HEK293 (cell line): Measurements from ENCODE around the gene YOD1.

ENCODE experiments used
- CTCF ChIA-PET: fragments of 350-600 bp; formaldehyde crosslinking; extraction: SDS; loops from one replicate; lab custom pipeline; 2021; ENCODE audit warnings: antibody characterized with exemption; lab: Yijun Ruan, JAX
- POLR2A ChIA-PET: fragments of 300-600 bp; formaldehyde crosslinking; extraction: SDS; loops from one replicate; lab custom pipeline; 2020; ENCODE audit warnings: antibody characterized with exemption, inconsistent platforms; lab: Yijun Ruan, JAX
- H3K27ac ChIP-seq: fragments of 200-500 bp; sonication (Bioruptor generic); 2 replicates; pipeline ENCODE4 v1.5.1; 2014; ENCODE audit warnings: low read depth, low read length, control low read depth, inconsistent platforms; ENCODE audit errors: extremely low read depth
- H3K36me3 ChIP-seq, 2 experiments: fragments of 200-500 bp in 1 of 2; sonication (Bioruptor generic) in 1 of 2; 1 replicate in 1 of 2; 2 replicates in 1 of 2; pipeline ENCODE4 v1.5.1; 2014 to 2017; ENCODE audit warnings: inconsistent platforms in 2 of 2, low read length in 2 of 2; ENCODE audit not compliant: control insufficient read depth in 2 of 2, insufficient read depth in 1 of 2
- H3K4me1 ChIP-seq: fragments of 200-500 bp; sonication (Bioruptor generic); 2 replicates; pipeline ENCODE4 v1.5.1; 2014; ENCODE audit warnings: mild to moderate bottlenecking, low read length, inconsistent platforms; ENCODE audit not compliant: control insufficient read depth, insufficient read depth
- H3K4me3 ChIP-seq: 2 replicates; pipeline ENCODE4 v1.5.1; 2011; ENCODE audit warnings: low read depth, mild to moderate bottlenecking, control low read depth, low read length, moderate library complexity
- H3K9me3 ChIP-seq: fragments of 200-500 bp; sonication (Bioruptor generic); 2 replicates; pipeline ENCODE4 v1.5.1; 2014; ENCODE audit warnings: low read depth, low read length, inconsistent platforms; ENCODE audit not compliant: control insufficient read depth, insufficient read depth
- EGR2 ChIP-seq: fragments of 450-650 bp; formaldehyde crosslinking; IDR thresholded peaks from 2 replicates; pipeline ENCODE4 v1.5.1; 2016; ENCODE audit warnings: low read depth, missing biosample characterization, missing genetic modification characterization
- KLF16 ChIP-seq: fragments of 450-650 bp; formaldehyde crosslinking; IDR thresholded peaks from 2 replicates; pipeline ENCODE4 v1.5.1; 2017; ENCODE audit warnings: missing biosample characterization, missing genetic modification characterization
- PRDM10 ChIP-seq: fragments of 450-650 bp; formaldehyde crosslinking; IDR thresholded peaks from 2 replicates; pipeline ENCODE4 v1.5.1; 2016; ENCODE audit warnings: missing biosample characterization, missing genetic modification characterization
- PRDM4 ChIP-seq: fragments of 450-650 bp; formaldehyde crosslinking; IDR thresholded peaks from 2 replicates; pipeline ENCODE4 v1.5.1; 2017; ENCODE audit warnings: missing biosample characterization, missing genetic modification characterization
- SP7 ChIP-seq: fragments of 450-650 bp; formaldehyde crosslinking; IDR thresholded peaks from 2 replicates; pipeline ENCODE4 v1.5.1; 2016; ENCODE audit warnings: missing biosample characterization, missing genetic modification characterization
- YY2 ChIP-seq: fragments of 450-650 bp; formaldehyde crosslinking; IDR thresholded peaks from 2 replicates; pipeline ENCODE4 v1.5.1; 2016; ENCODE audit warnings: missing biosample characterization, missing genetic modification characterization
- ZBTB10 ChIP-seq: fragments of 450-650 bp; formaldehyde crosslinking; IDR thresholded peaks from 2 replicates; pipeline ENCODE4 v1.5.1; 2016; ENCODE audit warnings: missing biosample characterization, missing genetic modification characterization
- ZBTB44 ChIP-seq: fragments of 450-650 bp; IDR thresholded peaks from 2 replicates; pipeline ENCODE4 v1.5.1; 2018; ENCODE audit warnings: missing biosample characterization, mild to moderate bottlenecking, missing genetic modification characterization
- ZEB2 ChIP-seq: fragments of 450-650 bp; formaldehyde crosslinking; IDR thresholded peaks from 2 replicates; pipeline ENCODE4 v1.5.1; 2016; ENCODE audit warnings: missing biosample characterization, missing genetic modification characterization
- ZIC2 ChIP-seq: fragments of 450-650 bp; formaldehyde crosslinking; IDR thresholded peaks from 2 replicates; pipeline ENCODE4 v1.5.1; 2016; ENCODE audit warnings: missing biosample characterization, missing genetic modification characterization
- ZNF114 ChIP-seq: fragments of 450-650 bp; formaldehyde crosslinking; IDR thresholded peaks from 2 replicates; pipeline ENCODE4 v1.5.0; 2017; ENCODE audit warnings: missing biosample characterization, missing genetic modification characterization
- ZNF138 ChIP-seq: fragments of 450-650 bp; formaldehyde crosslinking; IDR thresholded peaks from 2 replicates; pipeline ENCODE4 v1.5.1; 2016; ENCODE audit warnings: missing biosample characterization, missing genetic modification characterization, borderline replicate concordance
- ZNF169 ChIP-seq: fragments of 450-650 bp; formaldehyde crosslinking; IDR thresholded peaks from 2 replicates; pipeline ENCODE4 v1.5.1; 2016; ENCODE audit warnings: missing biosample characterization, missing genetic modification characterization
- ZNF19 ChIP-seq: fragments of 450-650 bp; formaldehyde crosslinking; IDR thresholded peaks from 2 replicates; pipeline ENCODE4; 2016; ENCODE audit warnings: missing biosample characterization, missing genetic modification characterization, low read depth
- ZNF211 ChIP-seq: fragments of 450-650 bp; formaldehyde crosslinking; IDR thresholded peaks from 2 replicates; pipeline ENCODE4 v1.5.1; 2016; ENCODE audit warnings: low read depth, missing biosample characterization, missing genetic modification characterization
- ZNF23 ChIP-seq: fragments of 450-650 bp; formaldehyde crosslinking; IDR thresholded peaks from 2 replicates; pipeline ENCODE4 v1.5.1; 2016; ENCODE audit warnings: missing biosample characterization, missing genetic modification characterization, borderline replicate concordance
- ZNF335 ChIP-seq: fragments of 450-650 bp; formaldehyde crosslinking; conservative IDR thresholded peaks from 2 replicates; pipeline ENCODE4 v1.5.1; 2016; ENCODE audit warnings: missing biosample characterization, missing genetic modification characterization
- ZNF433 ChIP-seq: fragments of 450-650 bp; formaldehyde crosslinking; IDR thresholded peaks from 2 replicates; pipeline ENCODE4 v1.5.1; 2016; ENCODE audit warnings: missing biosample characterization, missing genetic modification characterization, low read depth
- ZNF48 ChIP-seq: fragments of 450-650 bp; formaldehyde crosslinking; IDR thresholded peaks from 2 replicates; pipeline ENCODE4 v1.5.1; 2016; ENCODE audit warnings: missing biosample characterization, missing genetic modification characterization
- ZNF555 ChIP-seq: fragments of 450-650 bp; formaldehyde crosslinking; conservative IDR thresholded peaks from 2 replicates; pipeline ENCODE4 v1.5.1; 2017; ENCODE audit warnings: missing biosample characterization, mild to moderate bottlenecking, missing genetic modification characterization, inconsistent platforms
- ZNF561 ChIP-seq: fragments of 450-650 bp; IDR thresholded peaks from 2 replicates; pipeline ENCODE4 v1.5.1; 2018; ENCODE audit warnings: missing biosample characterization, missing genetic modification characterization, borderline replicate concordance
- ZNF596 ChIP-seq: fragments of 450-650 bp; IDR thresholded peaks from 2 replicates; pipeline ENCODE4 v1.5.0; 2018; ENCODE audit warnings: missing biosample characterization, mild to moderate bottlenecking, missing genetic modification characterization, moderate library complexity
- ZNF600 ChIP-seq: fragments of 450-650 bp; formaldehyde crosslinking; IDR thresholded peaks from 2 replicates; pipeline ENCODE4 v1.5.1; 2016; ENCODE audit warnings: missing biosample characterization, missing genetic modification characterization
- ZNF624 ChIP-seq: fragments of 450-650 bp; formaldehyde crosslinking; IDR thresholded peaks from 2 replicates; pipeline ENCODE4 v1.5.1; 2017; ENCODE audit warnings: missing biosample characterization, missing genetic modification characterization
- ZNF785 ChIP-seq: fragments of 450-650 bp; formaldehyde crosslinking; IDR thresholded peaks from 2 replicates; pipeline ENCODE4 v1.5.1; 2016; ENCODE audit warnings: missing biosample characterization, missing genetic modification characterization
- ZNF791 ChIP-seq: fragments of 450-650 bp; formaldehyde crosslinking; IDR thresholded peaks from 2 replicates; pipeline ENCODE4 v1.5.1; 2016; ENCODE audit warnings: missing biosample characterization, missing genetic modification characterization

YOD1 gene

GRCh38 chr1:207077012-207077411 is 26.0 kb upstream of the YOD1 start:
- Histone ChIP-seq H3K27ac (no peak overlapping the region), H3K4me1 (no peaks in the 10 kb centered on the region), H3K36me3 (peaks cover 0 to 4% of the 10 kb centered on the region in 2 experiments; a peak in 1 of 3 replicates), H3K4me3 (no peak overlapping the region), H3K9me3 (no peaks in the 10 kb centered on the region)
- CTCF ChIA-PET, result interaction anchor here (0.5 to 4.8 kb wide), 6 partner anchors 22 to 329 kb away, joined by 3 to 20 read pairs (median 4); no protein-coding TSS in a partner anchor
- POLR2A ChIA-PET, result no interaction called here
- TF ChIP-seq ZBTB44 (tag by site-specific recombination) (no peak), ZNF596 (tag by site-specific recombination) (no peak), ZNF48 (tag by site-specific recombination) (no peak), PRDM10 (tag by site-specific recombination) (no peak), SP7 (tag by site-specific recombination) (no peak), ZNF561 (no peak), ZNF335 (tag by site-specific recombination) (no peak), EGR2 (no peak), ZNF114 (tag by site-specific recombination) (no peak), ZNF791 (tag by site-specific recombination) (no peak), ZNF23 (no peak), ZNF211 (tag by site-specific recombination) (no peak), ZNF169 (tag by site-specific recombination) (no peak), ZEB2 (no peak)

GRCh38 chr1:207076181-207076955 is 25.4 kb upstream of the YOD1 start:
- Histone ChIP-seq H3K4me3 (no peak overlapping the region), H3K9me3 (no peaks in the 10 kb centered on the region), H3K4me1 (no peaks in the 10 kb centered on the region), H3K36me3 (peaks cover 0 to 8% of the 10 kb centered on the region in 2 experiments; a peak in 1 of 3 replicates), H3K27ac (no peak overlapping the region)
- CTCF ChIA-PET, result interaction anchor here (0.9 to 4.8 kb wide), 9 partner anchors 8 to 444 kb away, joined by 3 to 25 read pairs (median 5); partner anchors contain the start of gene YOD1
- POLR2A ChIA-PET, result no interaction called here
- TF ChIP-seq ZBTB10 (tag by site-specific recombination) (no peak), ZNF555 (tag by site-specific recombination) (no peak), ZNF433 (tag by site-specific recombination) (no peak), ZNF138 (tag by site-specific recombination) (no peak), ZNF48 (tag by site-specific recombination) (no peak), YY2 (tag by site-specific recombination) (no peak), ZNF19 (tag by site-specific recombination) (no peak), PRDM4 (tag by site-specific recombination) (no peak), ZNF600 (tag by site-specific recombination) (no peak), KLF16 (tag by site-specific recombination) (no peak), ZIC2 (tag by site-specific recombination) (no peak), ZNF624 (tag by site-specific recombination) (no peak), ZNF785 (tag by site-specific recombination) (no peak)
